SK-N-SH (cell line): ENCODE measurements around the gene MUC5B. TPM values are rescaled to one million over a fixed set of nuclear protein-coding genes. Genes with fewer than 3 reads are reported as not detected.

ENCODE experiments used
- CTCF ChIA-PET: fragments of 300-600, 350-600 bp; formaldehyde crosslinking; extraction: SDS; loops from one replicate; lab custom pipeline; 2021; lab: Yijun Ruan, JAX
- POLR2A ChIA-PET: fragments of 350-600 bp; sonication (Branson Sonifier 250); formaldehyde crosslinking; extraction: SDS; loops from one replicate; lab custom pipeline; 2020; ENCODE audit warnings: antibody characterized with exemption, inconsistent platforms; lab: Yijun Ruan, JAX
- DNase-seq: peaks from one replicate; pipeline ENCODE4 v3.0.0; 2012
- H2AFZ ChIP-seq: fragments of 200-600 bp; sonication (generic); 2 replicates; pipeline ENCODE4 v1.8.1; 2016; ENCODE audit warnings: antibody characterized with exemption, mild to moderate bottlenecking, low read depth
- H3F3A ChIP-seq: fragments of 200-600 bp; sonication (generic); replicated peaks from 2 replicates; pipeline ENCODE3; 2016; ENCODE audit warnings: antibody characterized with exemption, mild to moderate bottlenecking; ENCODE audit not compliant: insufficient read depth
- H3K27ac ChIP-seq, 2 experiments: fragments of 200-500 bp in 1 of 2; fragments of 200-600 bp in 1 of 2; sonication (Bioruptor generic) in 1 of 2; sonication (generic), shearing (Covaris generic) in 1 of 2; 2 replicates each; pipeline versions ENCODE4 v1.5.1 to v1.6.1; 2014 to 2016; ENCODE audit warnings: low read depth in 2 of 2, inconsistent platforms in 1 of 2, low read length in 1 of 2, mild to moderate bottlenecking in 1 of 2, mixed read lengths in 1 of 2
- H3K27me3 ChIP-seq: fragments of 200-600 bp; sonication (generic), shearing (Covaris generic); 2 replicates; pipeline ENCODE4 v1.6.1; 2016; ENCODE audit warnings: mixed run types; ENCODE audit not compliant: insufficient read depth
- H3K36me3 ChIP-seq, 2 experiments: fragments of 200-500 bp in 1 of 2; fragments of 200-600 bp in 1 of 2; sonication (Bioruptor generic) in 1 of 2; sonication (generic) in 1 of 2; replicated peaks in 1 of 2; 2 replicates each; pipeline versions ENCODE3 to v1.5.1; 2014 to 2016; ENCODE audit warnings: low read length in 1 of 2, mild to moderate bottlenecking in 1 of 2; ENCODE audit not compliant: insufficient read depth in 2 of 2, control insufficient read depth in 1 of 2
- H3K4me1 ChIP-seq, 2 experiments: fragments of 200-500 bp in 1 of 2; fragments of 200-600 bp in 1 of 2; sonication (Bioruptor generic) in 1 of 2; sonication (generic), shearing (Covaris generic) in 1 of 2; 2 replicates each; pipeline versions ENCODE4 v1.5.1 to v1.6.1; 2014 to 2016; ENCODE audit warnings: low read depth in 1 of 2, low read length in 1 of 2, mixed run types in 1 of 2; ENCODE audit not compliant: insufficient read depth in 2 of 2, control insufficient read depth in 1 of 2
- H3K4me2 ChIP-seq: fragments of 200-600 bp; sonication (generic), shearing (Covaris generic); 2 replicates; pipeline ENCODE4 v1.6.1; 2017; ENCODE audit warnings: mixed run types
- H3K4me3 ChIP-seq, 2 experiments: fragments of 200-500 bp in 1 of 2; fragments of 200-600 bp in 1 of 2; sonication (Bioruptor generic) in 1 of 2; sonication (generic), shearing (Covaris generic) in 1 of 2; 2 replicates each; pipeline versions ENCODE4 v1.5.1 to v1.8.1; 2014 to 2016; ENCODE audit warnings: low read depth in 2 of 2, inconsistent platforms in 1 of 2, low read length in 1 of 2, mild to moderate bottlenecking in 1 of 2, mixed read lengths in 1 of 2, moderate library complexity in 1 of 2
- H3K79me2 ChIP-seq: fragments of 200-600 bp; sonication (generic); 2 replicates; pipeline ENCODE4 v1.8.1; 2017; ENCODE audit warnings: mild to moderate bottlenecking; ENCODE audit not compliant: insufficient read depth
- H3K9ac ChIP-seq: fragments of 200-600 bp; sonication (generic); 2 replicates; pipeline ENCODE4 v1.6.1; 2017; ENCODE audit warnings: mixed run types
- H3K9me2 ChIP-seq: fragments of 200-600 bp; sonication (generic); 2 replicates; pipeline ENCODE4 v1.6.1; 2017; ENCODE audit warnings: mixed run types
- H3K9me3 ChIP-seq: fragments of 200-600 bp; sonication (generic); 2 replicates; pipeline ENCODE4 v1.6.1; 2017; ENCODE audit warnings: mixed run types, mild to moderate bottlenecking, moderate library complexity
- H4K20me1 ChIP-seq: fragments of 200-600 bp; sonication (generic); 2 replicates; pipeline ENCODE4 v1.6.1; 2017; ENCODE audit warnings: mild to moderate bottlenecking, mixed run types; ENCODE audit not compliant: insufficient read depth
- CHD2 ChIP-seq: fragments of 150-350 bp; IDR thresholded peaks from 2 replicates; pipeline ENCODE4 v1.6.1; 2018; ENCODE audit warnings: low read length; ENCODE audit not compliant: partially characterized antibody
- ELF1 ChIP-seq: IDR thresholded peaks from 2 replicates; pipeline ENCODE4 v1.4.0; 2012
- EZH2phosphoT487 ChIP-seq: fragments of 200-600 bp; sonication (generic); IDR thresholded peaks from 2 replicates; pipeline ENCODE4 v1.6.1; 2017; ENCODE audit warnings: low read depth, mixed run types, mild to moderate bottlenecking, antibody characterized with exemption, moderate library complexity, borderline replicate concordance
- FOXM1 ChIP-seq: IDR thresholded peaks from 2 replicates; pipeline ENCODE4 v1.4.0; 2012; ENCODE audit warnings: low read depth, mild to moderate bottlenecking
- MEF2A ChIP-seq: IDR thresholded peaks from 2 replicates; pipeline ENCODE4 v1.4.0; 2012; ENCODE audit warnings: low read depth, borderline replicate concordance
- NRF1 ChIP-seq: IDR thresholded peaks from 2 replicates; pipeline ENCODE4 v1.6.1; 2012; ENCODE audit warnings: low read depth, mild to moderate bottlenecking, low read length
- POLR2AphosphoS5 ChIP-seq: IDR thresholded peaks from 2 replicates; pipeline ENCODE4 v1.6.1; 2012; ENCODE audit warnings: low read depth, low read length
- RFX5 ChIP-seq: IDR thresholded peaks from 2 replicates; pipeline ENCODE4 v1.6.1; 2012; ENCODE audit warnings: mild to moderate bottlenecking, improper control_type of control experiment, low read length
- RXRA ChIP-seq: IDR thresholded peaks from 2 replicates; pipeline ENCODE4 v1.4.0; 2012; ENCODE audit warnings: low read depth, mild to moderate bottlenecking, borderline replicate concordance
- SIN3A ChIP-seq: IDR thresholded peaks from 2 replicates; pipeline ENCODE4 v1.6.1; 2012; ENCODE audit warnings: low read depth, mild to moderate bottlenecking, low read length, moderate library complexity, borderline replicate concordance
- SMC3 ChIP-seq: IDR thresholded peaks from 2 replicates; pipeline ENCODE4 v1.6.1; 2012; ENCODE audit warnings: low read depth, low read length, improper control_type of control experiment
- TEAD4 ChIP-seq: IDR thresholded peaks from 2 replicates; pipeline ENCODE4 v1.4.0; 2012; ENCODE audit warnings: mild to moderate bottlenecking, borderline replicate concordance; ENCODE audit not compliant: insufficient read depth
- USF2 ChIP-seq: fragments of 150-350 bp; IDR thresholded peaks from 2 replicates; pipeline ENCODE4 v1.6.1; 2017; ENCODE audit warnings: antibody characterized with exemption, low read length, low read depth, borderline replicate concordance
- WGBS: methylation state at CpG from one replicate; pipeline ENCODE4 v1.1.6; 2017; ENCODE audit warnings: low lambda C conversion rate; 5-methylcytosine and 5-hydroxymethylcytosine counted together
- polyA plus RNA-seq, 3 experiments: library from polyadenylated mRNA; depleted of rRNA; stranded (reverse); fragments of >200 nt; gene quantifications; 2 replicates each; pipeline ENCODE4 v1.2.3, GENCODE V29; 2012
- TF ChIP-seq, protein P1 (sequence below): fragments of 200-600 bp; sonication (generic); IDR thresholded peaks from 2 replicates; pipeline ENCODE4 v1.6.1; 2017; ENCODE audit warnings: antibody characterized with exemption, mild to moderate bottlenecking, moderate library complexity
- TF ChIP-seq, protein P2 (sequence below): IDR thresholded peaks from 2 replicates; pipeline ENCODE4 v1.6.1; 2012; ENCODE audit warnings: mild to moderate bottlenecking, low read depth, low read length, moderate library complexity
- TF ChIP-seq, protein P3 (sequence below): fragments of 150-350 bp; IDR thresholded peaks from 2 replicates; pipeline ENCODE4 v1.6.1; 2016; ENCODE audit warnings: mild to moderate bottlenecking, low read depth, low read length
- TF ChIP-seq, protein P4 (sequence below): IDR thresholded peaks from 2 replicates; pipeline ENCODE4 v1.4.0; 2012; ENCODE audit warnings: low read depth, borderline replicate concordance

Gene MUC5B
- polyA plus RNA-seq, 1 of the 3 experiments (the other 2 are of a cell fraction): not detected

GRCh38 chr11:1223346-1224110 is 662 bp downstream of the MUC5B start:
- no peaks in the 10 kb centered on the region for H3K36me3 ChIP-seq
- no peak overlapping the region for H2AFZ ChIP-seq
- H4K20me1 ChIP-seq: no peaks in the 10 kb centered on the region
- no peaks in the 10 kb centered on the region for H3K9me2 ChIP-seq
- no peaks in the 10 kb centered on the region for H3K79me2 ChIP-seq
- H3K27ac ChIP-seq: no peak overlapping the region
- no peaks in the 10 kb centered on the region for H3K9me3 ChIP-seq
- peak; percentile 26 for DNase-seq
- POLR2A ChIA-PET: no interaction called here
- 29% methylated on average over 5 of the region's 22 CpGs for WGBS
- no peak for TF ChIP-seq EZH2phosphoT487
- no peak for TF ChIP-seq SIN3A
- TF ChIP-seq, protein P1, sequence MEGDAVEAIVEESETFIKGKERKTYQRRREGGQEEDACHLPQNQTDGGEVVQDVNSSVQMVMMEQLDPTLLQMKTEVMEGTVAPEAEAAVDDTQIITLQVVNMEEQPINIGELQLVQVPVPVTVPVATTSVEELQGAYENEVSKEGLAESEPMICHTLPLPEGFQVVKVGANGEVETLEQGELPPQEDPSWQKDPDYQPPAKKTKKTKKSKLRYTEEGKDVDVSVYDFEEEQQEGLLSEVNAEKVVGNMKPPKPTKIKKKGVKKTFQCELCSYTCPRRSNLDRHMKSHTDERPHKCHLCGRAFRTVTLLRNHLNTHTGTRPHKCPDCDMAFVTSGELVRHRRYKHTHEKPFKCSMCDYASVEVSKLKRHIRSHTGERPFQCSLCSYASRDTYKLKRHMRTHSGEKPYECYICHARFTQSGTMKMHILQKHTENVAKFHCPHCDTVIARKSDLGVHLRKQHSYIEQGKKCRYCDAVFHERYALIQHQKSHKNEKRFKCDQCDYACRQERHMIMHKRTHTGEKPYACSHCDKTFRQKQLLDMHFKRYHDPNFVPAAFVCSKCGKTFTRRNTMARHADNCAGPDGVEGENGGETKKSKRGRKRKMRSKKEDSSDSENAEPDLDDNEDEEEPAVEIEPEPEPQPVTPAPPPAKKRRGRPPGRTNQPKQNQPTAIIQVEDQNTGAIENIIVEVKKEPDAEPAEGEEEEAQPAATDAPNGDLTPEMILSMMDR: no peak
- no peak for TF ChIP-seq USF2
- TF ChIP-seq FOXM1: no peak
- TF ChIP-seq, protein P2, sequence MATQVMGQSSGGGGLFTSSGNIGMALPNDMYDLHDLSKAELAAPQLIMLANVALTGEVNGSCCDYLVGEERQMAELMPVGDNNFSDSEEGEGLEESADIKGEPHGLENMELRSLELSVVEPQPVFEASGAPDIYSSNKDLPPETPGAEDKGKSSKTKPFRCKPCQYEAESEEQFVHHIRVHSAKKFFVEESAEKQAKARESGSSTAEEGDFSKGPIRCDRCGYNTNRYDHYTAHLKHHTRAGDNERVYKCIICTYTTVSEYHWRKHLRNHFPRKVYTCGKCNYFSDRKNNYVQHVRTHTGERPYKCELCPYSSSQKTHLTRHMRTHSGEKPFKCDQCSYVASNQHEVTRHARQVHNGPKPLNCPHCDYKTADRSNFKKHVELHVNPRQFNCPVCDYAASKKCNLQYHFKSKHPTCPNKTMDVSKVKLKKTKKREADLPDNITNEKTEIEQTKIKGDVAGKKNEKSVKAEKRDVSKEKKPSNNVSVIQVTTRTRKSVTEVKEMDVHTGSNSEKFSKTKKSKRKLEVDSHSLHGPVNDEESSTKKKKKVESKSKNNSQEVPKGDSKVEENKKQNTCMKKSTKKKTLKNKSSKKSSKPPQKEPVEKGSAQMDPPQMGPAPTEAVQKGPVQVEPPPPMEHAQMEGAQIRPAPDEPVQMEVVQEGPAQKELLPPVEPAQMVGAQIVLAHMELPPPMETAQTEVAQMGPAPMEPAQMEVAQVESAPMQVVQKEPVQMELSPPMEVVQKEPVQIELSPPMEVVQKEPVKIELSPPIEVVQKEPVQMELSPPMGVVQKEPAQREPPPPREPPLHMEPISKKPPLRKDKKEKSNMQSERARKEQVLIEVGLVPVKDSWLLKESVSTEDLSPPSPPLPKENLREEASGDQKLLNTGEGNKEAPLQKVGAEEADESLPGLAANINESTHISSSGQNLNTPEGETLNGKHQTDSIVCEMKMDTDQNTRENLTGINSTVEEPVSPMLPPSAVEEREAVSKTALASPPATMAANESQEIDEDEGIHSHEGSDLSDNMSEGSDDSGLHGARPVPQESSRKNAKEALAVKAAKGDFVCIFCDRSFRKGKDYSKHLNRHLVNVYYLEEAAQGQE: no peak
- no peak for TF ChIP-seq SMC3
- no peak for TF ChIP-seq CHD2
- TF ChIP-seq RXRA: no peak
- no peak for TF ChIP-seq POLR2AphosphoS5
- TF ChIP-seq, protein P3, sequence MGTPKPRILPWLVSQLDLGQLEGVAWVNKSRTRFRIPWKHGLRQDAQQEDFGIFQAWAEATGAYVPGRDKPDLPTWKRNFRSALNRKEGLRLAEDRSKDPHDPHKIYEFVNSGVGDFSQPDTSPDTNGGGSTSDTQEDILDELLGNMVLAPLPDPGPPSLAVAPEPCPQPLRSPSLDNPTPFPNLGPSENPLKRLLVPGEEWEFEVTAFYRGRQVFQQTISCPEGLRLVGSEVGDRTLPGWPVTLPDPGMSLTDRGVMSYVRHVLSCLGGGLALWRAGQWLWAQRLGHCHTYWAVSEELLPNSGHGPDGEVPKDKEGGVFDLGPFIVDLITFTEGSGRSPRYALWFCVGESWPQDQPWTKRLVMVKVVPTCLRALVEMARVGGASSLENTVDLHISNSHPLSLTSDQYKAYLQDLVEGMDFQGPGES: no peak
- TF ChIP-seq ELF1: no peak
- TF ChIP-seq, protein P4, sequence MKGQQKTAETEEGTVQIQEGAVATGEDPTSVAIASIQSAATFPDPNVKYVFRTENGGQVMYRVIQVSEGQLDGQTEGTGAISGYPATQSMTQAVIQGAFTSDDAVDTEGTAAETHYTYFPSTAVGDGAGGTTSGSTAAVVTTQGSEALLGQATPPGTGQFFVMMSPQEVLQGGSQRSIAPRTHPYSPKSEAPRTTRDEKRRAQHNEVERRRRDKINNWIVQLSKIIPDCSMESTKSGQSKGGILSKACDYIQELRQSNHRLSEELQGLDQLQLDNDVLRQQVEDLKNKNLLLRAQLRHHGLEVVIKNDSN: no peak
- no peak for TF ChIP-seq NRF1
- TF ChIP-seq TEAD4: no peak
- no peak for TF ChIP-seq RFX5
- no peak for TF ChIP-seq MEF2A
- CTCF ChIA-PET: interaction anchor here (1.2 to 2.2 kb wide), 3 partner anchors 21 to 293 kb away, joined by 4 to 7 read pairs (median 5); no protein-coding TSS in a partner anchor
- H3K4me1 ChIP-seq: no peaks in the 10 kb centered on the region
- H3K4me3 ChIP-seq: no peak overlapping the region
- no peak overlapping the region for H3K4me2 ChIP-seq
- H3K27me3 ChIP-seq: no peaks in the 10 kb centered on the region
- H3K9ac ChIP-seq: no peak overlapping the region
- H3F3A ChIP-seq: no peaks in the 10 kb centered on the region
